ENCODE measurements around the gene ADAM8. TPM values are rescaled to one million over a fixed set of nuclear protein-coding genes. Genes with fewer than 3 reads are reported as not detected.

Gene ADAM8
- polyA plus RNA-seq, 1 of the 3 experiments (the other 2 are of a cell fraction), result 1.7 TPM

GRCh38 chr10:133215586-133215985 is 61.1 kb downstream of the ADAM8 start:
- no peak overlapping the region for H3K9ac ChIP-seq
- no peak for DNase-seq
- H3K4me2 ChIP-seq, result no peak overlapping the region
- TF ChIP-seq RXRA (IDR thresholded peaks at IDR 0.05; ENCODE audit: borderline replicate concordance, low read depth), result no peak
- no peaks in the 10 kb centered on the region for H3K9me2 ChIP-seq
- no peaks in the 10 kb centered on the region for H4K20me1 ChIP-seq (ENCODE audit: insufficient read depth)
- 34% methylated on average over 14 of the region's 27 CpGs for WGBS (ENCODE audit: low lambda C conversion rate)
- no peaks in the 10 kb centered on the region for H3K4me1 ChIP-seq (ENCODE audit: control insufficient read depth in 1 of 2, insufficient read depth in 2 of 2, low read depth in 1 of 2, low read length in 1 of 2)
- H2AFZ ChIP-seq (ENCODE audit: low read depth), result no peak overlapping the region
- no peaks in the 10 kb centered on the region for H3F3A ChIP-seq (replicated peaks; ENCODE audit: insufficient read depth)
- no peak overlapping the region for H3K4me3 ChIP-seq (ENCODE audit: low read depth in 2 of 2, low read length in 1 of 2)
- H3K9me3 ChIP-seq, result no peaks in the 10 kb centered on the region
- ChIA-PET POLR2A (no interaction called here), CTCF (no interaction called here)
- H3K27me3 ChIP-seq (ENCODE audit: insufficient read depth), result peaks cover 61% of the 10 kb centered on the region
- H3K36me3 ChIP-seq (replicated peaks in 1 of 2; ENCODE audit: control insufficient read depth in 1 of 2, insufficient read depth in 2 of 2, low read length in 1 of 2), result no peaks in the 10 kb centered on the region
- no peak overlapping the region for H3K27ac ChIP-seq (ENCODE audit: low read depth in 2 of 2, low read length in 1 of 2)
- H3K79me2 ChIP-seq (ENCODE audit: insufficient read depth), result no peaks in the 10 kb centered on the region

DNA sequence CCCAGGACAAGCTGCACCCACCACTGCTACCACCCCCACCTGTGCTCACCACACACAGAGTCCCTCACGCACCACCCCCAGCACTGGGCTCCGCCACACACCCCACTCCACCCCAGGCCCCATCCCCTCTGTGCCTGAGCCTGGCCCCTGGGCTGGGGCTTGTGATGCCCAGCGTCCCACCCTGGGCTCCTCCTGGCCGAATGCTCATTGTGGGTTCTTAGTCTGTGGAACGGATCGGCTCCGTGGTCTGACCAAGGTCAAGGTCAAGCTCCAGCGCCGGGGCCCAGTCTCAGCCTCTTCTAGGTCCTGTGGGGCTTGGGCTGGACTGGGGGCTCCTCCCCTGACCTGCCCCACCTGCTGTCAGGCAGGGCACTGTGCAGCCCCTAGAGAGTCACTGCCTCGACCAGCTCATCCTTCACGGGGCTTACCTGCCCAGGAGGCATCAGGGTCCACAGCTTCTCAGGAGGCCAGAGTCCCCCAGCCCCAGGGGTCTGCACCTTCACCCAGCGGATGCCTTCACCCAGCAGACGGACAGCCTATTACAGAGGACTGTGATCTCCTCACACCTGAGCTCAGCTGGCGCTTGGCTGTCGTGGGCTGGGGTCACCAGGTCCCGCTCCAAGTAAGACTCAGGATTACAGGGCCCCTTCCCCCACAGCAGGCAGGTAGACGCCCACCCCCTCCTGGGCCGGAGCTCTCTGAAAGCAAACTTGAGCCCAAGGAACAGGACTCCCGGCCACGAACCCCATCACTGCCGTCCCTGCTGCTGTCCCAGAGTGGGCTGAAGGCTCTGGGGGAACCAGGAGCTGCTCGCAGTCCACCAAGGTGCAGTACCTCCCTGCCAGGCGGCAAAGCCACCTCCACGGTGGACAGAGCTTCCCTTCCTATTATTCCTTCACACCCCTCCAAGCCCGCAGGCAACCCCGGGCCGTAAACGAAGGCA is 61.9 kb downstream of the ADAM8 start:
- Histone ChIP-seq H2AFZ (ENCODE audit: low read depth) (no peak overlapping the region), H3K27ac (ENCODE audit: low read depth in 2 of 2, low read length in 1 of 2) (no peak overlapping the region), H4K20me1 (ENCODE audit: insufficient read depth) (no peaks in the 10 kb centered on the region), H3K4me3 (ENCODE audit: low read depth in 2 of 2, low read length in 1 of 2) (no peak overlapping the region), H3K4me1 (ENCODE audit: control insufficient read depth in 1 of 2, insufficient read depth in 2 of 2, low read depth in 1 of 2, low read length in 1 of 2) (no peaks in the 10 kb centered on the region), H3K27me3 (ENCODE audit: insufficient read depth) (peaks cover 59% of the 10 kb centered on the region), H3K4me2 (no peak overlapping the region), H3K79me2 (ENCODE audit: insufficient read depth) (no peaks in the 10 kb centered on the region), H3K9me2 (no peaks in the 10 kb centered on the region), H3F3A (replicated peaks; ENCODE audit: insufficient read depth) (no peaks in the 10 kb centered on the region), H3K9ac (no peak overlapping the region), H3K9me3 (no peaks in the 10 kb centered on the region), H3K36me3 (replicated peaks in 1 of 2; ENCODE audit: control insufficient read depth in 1 of 2, insufficient read depth in 2 of 2, low read length in 1 of 2) (no peaks in the 10 kb centered on the region)
- POLR2A ChIA-PET, result no interaction called here
- DNase-seq, result no peak
- WGBS (ENCODE audit: low lambda C conversion rate), result 45% methylated on average over 15 of the region's 28 CpGs
- no peak for TF ChIP-seq CHD2 (IDR thresholded peaks at IDR 0.05; ENCODE audit: low read length, partially characterized antibody)
- CTCF ChIA-PET, result no interaction called here

- CTCF ChIA-PET, result interaction anchor here (0.7 kb wide), 1 partner anchor 12 kb away, joined by 3 read pairs; no protein-coding TSS in a partner anchor
- Histone ChIP-seq H3K4me2 (no peak overlapping the region), H3K4me3 (ENCODE audit: low read depth in 2 of 2, low read length in 1 of 2) (no peak overlapping the region), H3K79me2 (ENCODE audit: insufficient read depth) (no peaks in the 10 kb centered on the region), H3K36me3 (replicated peaks in 1 of 2; ENCODE audit: control insufficient read depth in 1 of 2, insufficient read depth in 2 of 2, low read length in 1 of 2) (no peaks in the 10 kb centered on the region), H3K9me2 (no peaks in the 10 kb centered on the region), H3K27me3 (ENCODE audit: insufficient read depth) (peaks cover 50% of the 10 kb centered on the region), H3F3A (replicated peaks; ENCODE audit: insufficient read depth) (no peaks in the 10 kb centered on the region), H4K20me1 (ENCODE audit: insufficient read depth) (no peaks in the 10 kb centered on the region), H3K9ac (no peak overlapping the region), H2AFZ (ENCODE audit: low read depth) (no peak overlapping the region), H3K9me3 (no peaks in the 10 kb centered on the region), H3K27ac (ENCODE audit: low read depth in 2 of 2, low read length in 1 of 2) (no peak overlapping the region), H3K4me1 (ENCODE audit: control insufficient read depth in 1 of 2, insufficient read depth in 2 of 2, low read depth in 1 of 2, low read length in 1 of 2) (no peaks in the 10 kb centered on the region)
- TF ChIP-seq RCOR1 (IDR thresholded peaks at IDR 0.05; ENCODE audit: low read length) (no peak), RXRA (IDR thresholded peaks at IDR 0.05; ENCODE audit: borderline replicate concordance, low read depth) (no peak), CHD2 (IDR thresholded peaks at IDR 0.05; ENCODE audit: low read length, partially characterized antibody) (no peak), NRF1 (IDR thresholded peaks at IDR 0.05; ENCODE audit: low read depth, low read length) (no peak), NFIC (IDR thresholded peaks at IDR 0.05; ENCODE audit: borderline replicate concordance) (no peak), GATA2 (CRISPR knock-in tag; IDR thresholded peaks at IDR 0.05) (no peak), MEF2A (IDR thresholded peaks at IDR 0.05; ENCODE audit: borderline replicate concordance, low read depth) (no peak)
- no peak for DNase-seq
- POLR2A ChIA-PET, result no interaction called here
- 50% methylated on average over 19 of the region's 32 CpGs for WGBS (ENCODE audit: low lambda C conversion rate)
These were observed 62.8 kb downstream of the ADAM8 start for GRCh38 chr10:133213641-133214467.
